Dendritic cell treated with granulocyte-macrophage colony-stimulating factor and Interleukin-4, amounts not matched to agents 40 ng/mL and 50 ng/mL, for 4 days (primary cell): ENCODE results near the gene HPX.

Source experiments
- H3K27ac Mint-ChIP-seq: one replicate; pipeline ENCODE4 v1.8.0; 2022; ENCODE audit warnings: mild to moderate bottlenecking, mixed read lengths
- H3K27me3 Mint-ChIP-seq: one replicate; pipeline ENCODE4 v1.8.0; 2022; ENCODE audit warnings: mild to moderate bottlenecking, mixed read lengths
- H3K36me3 Mint-ChIP-seq: one replicate; pipeline ENCODE4 v1.8.0; 2022; ENCODE audit warnings: low read depth, mixed read lengths
- H3K4me1 Mint-ChIP-seq: one replicate; pipeline ENCODE4 v1.8.0; 2022; ENCODE audit warnings: low read depth, mixed read lengths
- H3K4me3 Mint-ChIP-seq: one replicate; pipeline ENCODE4 v1.8.0; 2022; ENCODE audit warnings: mild to moderate bottlenecking, moderate library complexity, mixed read lengths
- H3K9me3 Mint-ChIP-seq: one replicate; pipeline ENCODE4 v1.8.0; 2022; ENCODE audit warnings: mixed read lengths
- intact Hi-C: fragments of 100-400 bp; cut with micrococcal nuclease; formaldehyde crosslinking; loops from one replicate; pipeline ENCODE4 v1.15.0; 2022

The HPX gene

DNA sequence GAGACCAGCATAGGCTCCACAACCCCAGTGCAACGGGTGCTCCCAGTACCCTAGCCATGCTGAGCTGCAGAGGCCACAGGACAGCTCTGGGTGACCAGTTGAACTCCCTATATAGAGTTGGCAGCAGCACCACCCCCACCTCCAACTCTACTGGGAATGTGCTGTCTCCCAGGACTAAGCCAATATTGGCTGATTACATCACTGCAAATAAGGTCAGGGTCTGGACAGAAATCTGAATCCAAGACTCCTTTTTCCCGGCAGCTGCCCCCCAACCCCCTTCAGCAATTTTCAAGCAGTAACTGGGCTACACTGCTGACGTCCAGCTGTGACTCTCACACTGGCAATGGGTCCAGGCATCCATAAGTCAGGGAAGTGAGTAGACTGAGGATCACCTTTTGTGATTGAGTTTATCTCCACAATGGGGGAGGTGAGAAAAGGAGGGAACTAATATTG lies at the start of gene HPX:
HPX (minus strand) TSS at position 82 of the 453 bp plus-strand sequence; CDS start at position 58, 24 bp downstream.
- Mint-ChIP-seq H3K4me3 (no peak within 1 kb of the TSS), H3K27ac (no peak within 1 kb of the TSS), H3K9me3 (no peaks in the 10 kb centered on the region), H3K4me1 (no peaks in the 10 kb centered on the region), H3K27me3 (no peaks in the 10 kb centered on the region), H3K36me3 (no peaks in the 10 kb centered on the region)
- intact Hi-C loops = no loop called here

DNA sequence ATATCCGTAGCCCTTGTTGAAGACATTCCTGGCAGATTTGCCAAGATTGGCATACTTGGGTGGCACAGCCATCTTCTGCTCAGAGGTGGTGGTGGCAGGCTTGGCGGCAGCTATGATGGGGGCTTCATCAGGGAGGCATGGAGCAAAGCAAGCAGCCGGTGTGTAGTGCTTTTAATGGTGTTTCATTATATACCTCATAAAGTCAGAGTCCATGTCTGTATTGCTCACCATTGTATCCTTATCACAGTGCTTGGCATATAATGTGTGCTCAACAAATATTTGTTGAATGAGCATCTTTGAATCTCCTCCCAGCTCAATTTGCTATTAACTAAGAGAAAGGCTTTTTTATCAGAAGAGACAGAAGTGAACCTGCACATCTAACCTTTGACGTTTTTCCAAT lies 48.5 kb upstream of the HPX start:
- no peaks in the 10 kb centered on the region for H3K4me1 Mint-ChIP-seq
- H3K9me3 Mint-ChIP-seq = no peaks in the 10 kb centered on the region
- no peak overlapping the region for H3K27ac Mint-ChIP-seq

GRCh38 chr11:6488821-6489220 lies 48.0 kb upstream of the HPX start:
- Mint-ChIP-seq H3K36me3 (peaks cover 54% of the 10 kb centered on the region), H3K9me3 (no peaks in the 10 kb centered on the region), H3K27me3 (no peaks in the 10 kb centered on the region), H3K4me1 (no peaks in the 10 kb centered on the region), H3K27ac (no peak overlapping the region), H3K4me3 (no peak overlapping the region)
- intact Hi-C loops = no loop called here

More for the DNA sequence above, 48.5 kb upstream of the HPX start:
- intact Hi-C loops = no loop called here
- H3K27me3 Mint-ChIP-seq = no peaks in the 10 kb centered on the region
- H3K36me3 Mint-ChIP-seq = peaks cover 59% of the 10 kb centered on the region
- H3K4me3 Mint-ChIP-seq = no peak overlapping the region

DNA sequence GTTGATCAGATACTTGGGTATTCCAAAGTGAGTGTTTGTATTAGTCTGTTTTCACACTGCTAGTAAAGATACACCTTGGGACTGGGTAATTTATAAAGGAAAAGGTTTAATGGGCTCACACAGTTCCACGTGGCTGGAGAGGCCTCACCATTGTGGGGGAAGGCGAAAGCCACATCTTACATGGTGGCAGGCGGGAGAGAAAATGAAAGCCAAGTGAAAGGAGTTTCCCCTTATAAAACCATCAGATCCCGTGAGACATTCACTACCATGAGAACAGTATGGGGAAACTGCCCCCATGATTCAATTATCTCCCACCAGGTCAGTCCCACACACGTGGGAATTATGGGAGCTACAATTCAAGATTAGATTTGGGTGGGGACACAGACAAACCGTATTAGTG lies 47.6 kb upstream of the HPX start:
- H3K4me3 Mint-ChIP-seq = no peak overlapping the region
- peaks cover 54% of the 10 kb centered on the region for H3K36me3 Mint-ChIP-seq
- peaks cover 3% of the 10 kb centered on the region for H3K4me1 Mint-ChIP-seq
- intact Hi-C loops = no loop called here
- H3K9me3 Mint-ChIP-seq = no peaks in the 10 kb centered on the region
- no peaks in the 10 kb centered on the region for H3K27me3 Mint-ChIP-seq
- H3K27ac Mint-ChIP-seq = no peak overlapping the region

DNA sequence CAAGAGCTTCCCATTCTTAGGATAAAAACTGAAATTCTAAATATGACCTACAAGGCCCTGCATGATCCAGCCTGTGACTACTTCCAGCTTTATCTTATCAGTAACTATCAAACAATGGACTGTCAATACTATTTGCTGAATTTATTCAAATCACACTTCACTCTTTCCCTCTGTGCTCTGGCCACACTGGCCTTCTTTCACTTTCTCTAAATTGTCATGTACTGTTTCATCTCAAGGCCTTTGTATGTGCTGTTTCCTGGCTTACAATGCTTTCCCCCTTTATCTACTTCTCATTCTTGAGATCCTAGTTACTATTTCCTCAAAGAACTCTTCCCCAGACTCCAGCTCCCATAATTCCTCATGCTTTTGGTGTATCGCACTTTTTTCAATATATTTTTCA lies 46.2 kb upstream of the HPX start:
- Mint-ChIP-seq H3K27ac (no peak overlapping the region), H3K27me3 (no peaks in the 10 kb centered on the region), H3K4me3 (no peak overlapping the region), H3K36me3 (peaks cover 53% of the 10 kb centered on the region), H3K9me3 (no peaks in the 10 kb centered on the region), H3K4me1 (peaks cover 14% of the 10 kb centered on the region)
- intact Hi-C loops = no loop called here

GRCh38 chr11:6486256-6486655 lies 45.5 kb upstream of the HPX start:
- intact Hi-C loops = no loop called here
- H3K9me3 Mint-ChIP-seq = no peaks in the 10 kb centered on the region
- H3K27me3 Mint-ChIP-seq = no peaks in the 10 kb centered on the region
- peaks cover 14% of the 10 kb centered on the region for H3K4me1 Mint-ChIP-seq
- no peak overlapping the region for H3K4me3 Mint-ChIP-seq
- H3K36me3 Mint-ChIP-seq = peaks cover 54% of the 10 kb centered on the region
- H3K27ac Mint-ChIP-seq = no peak overlapping the region

DNA sequence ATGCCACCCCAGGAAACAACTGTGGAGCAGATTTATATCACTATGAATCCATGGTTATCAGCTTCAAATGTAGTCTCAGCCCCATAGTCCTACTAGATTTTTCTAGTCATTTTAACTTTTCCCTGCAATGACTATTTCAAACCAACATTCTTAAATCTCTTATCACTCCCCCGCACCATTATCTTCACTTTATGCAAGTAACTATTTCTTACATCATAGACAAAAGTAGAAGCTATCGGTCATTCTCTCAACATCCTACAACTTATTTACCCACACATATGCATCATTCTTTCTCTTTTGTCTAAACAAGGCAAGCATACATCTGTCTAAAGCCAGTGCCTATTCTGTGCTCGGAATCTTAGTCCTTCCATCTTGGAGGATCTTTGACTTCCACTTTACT lies 44.9 kb upstream of the HPX start:
- intact Hi-C loops = no loop called here
- Mint-ChIP-seq H3K4me1 (peaks cover 19% of the 10 kb centered on the region), H3K27ac (no peak overlapping the region), H3K9me3 (no peaks in the 10 kb centered on the region), H3K27me3 (no peaks in the 10 kb centered on the region), H3K4me3 (no peak overlapping the region), H3K36me3 (peaks cover 54% of the 10 kb centered on the region)

- Mint-ChIP-seq H3K36me3 (peaks cover 52% of the 10 kb centered on the region), H3K27ac (peak overlapping the region; percentile 96)
- intact Hi-C loops = loop anchor here (5.0 kb wide), 2 partner anchors 119 to 134 kb away; partner anchors contain the start of genes ILK, RRP8 and TPP1
These were observed 42.2 kb upstream of the HPX start for GRCh38 chr11:6483015-6483414.

GRCh38 chr11:6482441-6482840 lies 41.7 kb upstream of the HPX start:
- Mint-ChIP-seq H3K27me3 (no peaks in the 10 kb centered on the region), H3K4me3 (peak overlapping the region; percentile 95), H3K27ac (peak overlapping the region; percentile 96), H3K36me3 (peaks cover 57% of the 10 kb centered on the region), H3K9me3 (no peaks in the 10 kb centered on the region), H3K4me1 (peaks cover 38% of the 10 kb centered on the region)
- intact Hi-C loops = loop anchor here (5.0 kb wide), 2 partner anchors 120 to 135 kb away; partner anchors contain the start of genes ILK, RRP8 and TPP1

More at GRCh38 chr11:6483015-6483414, 42.2 kb upstream of the HPX start:
- Mint-ChIP-seq H3K27me3 (no peaks in the 10 kb centered on the region), H3K4me3 (peak overlapping the region; percentile 50), H3K4me1 (peaks cover 38% of the 10 kb centered on the region), H3K9me3 (no peaks in the 10 kb centered on the region)

- H3K4me1 Mint-ChIP-seq = peaks cover 38% of the 10 kb centered on the region
- peak overlapping the region; percentile 95 for H3K4me3 Mint-ChIP-seq
- intact Hi-C loops = loop anchor here (1.0 to 5.0 kb wide), 5 partner anchors 91 to 247 kb away; partner anchors contain the start of genes FHIP1B, ILK, MRPL17 and RRP8
- H3K27ac Mint-ChIP-seq = peak overlapping the region; percentile 96
- H3K27me3 Mint-ChIP-seq = no peaks in the 10 kb centered on the region
- peaks cover 62% of the 10 kb centered on the region for H3K36me3 Mint-ChIP-seq
- H3K9me3 Mint-ChIP-seq = no peaks in the 10 kb centered on the region
These were observed 41.1 kb upstream of the HPX start for GRCh38 chr11:6481924-6482275.

DNA sequence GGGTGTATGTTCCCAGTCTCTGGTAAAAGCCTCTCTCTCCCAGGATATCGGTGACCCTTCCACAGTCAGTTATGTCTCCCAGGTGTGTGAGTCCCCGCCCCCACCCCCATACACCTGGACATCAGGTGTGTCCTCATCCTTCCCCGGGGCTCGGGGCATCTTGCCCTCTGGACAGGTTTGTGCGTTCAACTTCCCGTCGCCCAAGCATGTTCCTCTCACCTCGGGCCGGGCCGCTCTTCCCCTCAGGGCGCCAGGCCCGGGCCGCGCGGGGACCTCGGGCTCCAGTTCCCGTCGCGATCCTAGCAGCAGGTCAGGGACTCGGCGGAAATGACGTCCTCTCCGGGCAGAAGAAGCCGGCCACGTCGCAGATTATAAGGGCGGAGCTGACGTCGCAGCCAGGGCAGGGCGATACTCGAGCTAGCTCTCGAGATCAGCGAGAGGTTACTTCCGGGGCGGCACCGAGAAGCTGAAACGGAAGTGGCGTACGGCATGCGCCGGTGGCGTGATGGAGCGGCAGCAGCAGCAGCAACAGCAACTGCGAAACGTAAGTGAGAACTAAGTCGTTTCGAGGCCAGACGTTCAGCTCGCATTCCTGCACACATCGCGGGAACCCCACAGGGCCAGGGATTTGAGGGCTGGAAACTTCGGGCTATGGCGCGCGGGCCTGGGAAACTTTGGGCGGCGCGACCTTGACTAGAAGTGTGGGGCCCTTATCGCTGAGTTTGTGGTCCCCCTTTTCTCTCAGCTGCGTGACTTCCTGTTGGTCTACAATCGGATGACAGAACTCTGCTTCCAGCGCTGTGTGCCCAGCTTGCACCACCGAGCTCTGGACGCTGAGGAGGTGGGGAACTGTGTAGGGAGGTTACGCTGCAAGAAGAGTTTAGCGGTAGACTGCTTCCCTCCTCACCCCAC lies 40.5 kb upstream of the HPX start, which contains the start of the genes ARFIP2 and TIMM10B:
ARFIP2 (minus strand) TSS at position 320 of the 912 bp plus-strand sequence. CDS start 910 bp downstream, outside the sequence.
TIMM10B (plus strand) TSS at position 490 of the 912 bp plus-strand sequence; CDS start at position 506, 16 bp downstream.
- H3K4me1 Mint-ChIP-seq = peaks cover 42% of the 10 kb centered on the region
- peak within 1 kb of the TSS; percentile 96 for H3K27ac Mint-ChIP-seq
- peaks cover 68% of the 10 kb centered on the region for H3K36me3 Mint-ChIP-seq
- no peaks in the 10 kb centered on the region for H3K9me3 Mint-ChIP-seq
- H3K4me3 Mint-ChIP-seq = peak within 1 kb of the TSS; percentile 95
- intact Hi-C loops = loop anchor here (1.0 to 5.0 kb wide), 5 partner anchors 90 to 246 kb away; partner anchors contain the start of genes FHIP1B, ILK, MRPL17 and RRP8
- no peaks in the 10 kb centered on the region for H3K27me3 Mint-ChIP-seq

GRCh38 chr11:6480299-6480914 lies 39.6 kb upstream of the HPX start:
- Mint-ChIP-seq H3K27me3 (no peaks in the 10 kb centered on the region), H3K36me3 (peaks cover 68% of the 10 kb centered on the region), H3K4me1 (peaks cover 49% of the 10 kb centered on the region), H3K4me3 (peak overlapping the region; percentile 95), H3K27ac (peak overlapping the region; percentile 96), H3K9me3 (no peaks in the 10 kb centered on the region)
- intact Hi-C loops = loop anchor here (2.0 to 5.0 kb wide), 4 partner anchors 90 to 246 kb away; partner anchors contain the start of genes FHIP1B, ILK, RRP8 and SMPD1

DNA sequence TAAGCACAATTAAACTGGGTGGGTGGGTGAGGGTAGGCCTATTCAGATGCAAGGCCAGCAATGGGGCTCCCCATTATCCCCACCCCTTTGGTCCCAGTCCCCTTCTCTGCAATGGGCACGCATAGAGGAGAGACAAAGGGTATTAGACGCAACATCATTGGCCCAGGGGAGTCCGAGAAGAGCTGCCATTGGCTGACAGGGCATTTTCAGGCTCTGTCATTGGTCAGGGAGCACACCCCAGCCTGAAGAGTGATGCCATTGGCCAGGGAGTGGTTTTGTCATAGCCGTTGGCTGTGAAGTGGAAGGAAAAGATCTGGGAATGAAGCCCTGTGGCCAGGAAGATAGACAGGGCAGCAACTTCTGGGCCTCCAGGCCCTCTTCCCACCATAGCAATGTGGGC lies 35.8 kb upstream of the HPX start:
- intact Hi-C loops = loop anchor here (2.0 kb wide), 1 partner anchor 38 kb away; no protein-coding TSS in a partner anchor

More for the DNA sequence above, 35.8 kb upstream of the HPX start:
- Mint-ChIP-seq H3K27ac (no peak overlapping the region), H3K36me3 (peaks cover 47% of the 10 kb centered on the region), H3K9me3 (no peaks in the 10 kb centered on the region), H3K4me1 (peaks cover 62% of the 10 kb centered on the region), H3K4me3 (no peak overlapping the region), H3K27me3 (no peaks in the 10 kb centered on the region)
